K562 (cell line): ENCODE data around the gene MBD5. TPM values are rescaled to one million over a fixed set of nuclear protein-coding genes. Genes with fewer than 3 reads are reported as not detected.

Experiments used
- ATAC-seq: fragments of 200-7000 bp; cut with Tn5 transposase; 3 replicates; pipeline ENCODE4 v1.9.1; 2020; ENCODE audit warnings: moderate library complexity
- BruUV-seq: library from RNA; stranded (reverse); fragments of 400-500 nt; replicated peaks from 2 replicates; lab custom pipeline; 2021; lab: Mats Ljungman, UMichigan
- CTCF ChIA-PET: fragments of 300-600 bp; formaldehyde crosslinking; extraction: SDS; loops from one replicate; lab custom pipeline; 2021; ENCODE audit warnings: low intra/inter-chr PET ratio; lab: Yijun Ruan, JAX
- POLR2A ChIA-PET: fragments of 300-600, 350-650 bp; sonication (Branson Sonifier 250); formaldehyde crosslinking; extraction: SDS; loops from one replicate; lab custom pipeline; 2021; ENCODE audit warnings: antibody characterized with exemption, inconsistent platforms; lab: Yijun Ruan, JAX
- DNase-seq, 4 experiments: peaks; one replicate each; pipeline versions ENCODE4 v3.0.0 to v3.0.0-alpha.2; 2011 to 2018; ENCODE audit warnings: low spot score in 3 of 4, mixed read lengths in 3 of 4; ENCODE audit errors: extremely low read depth in 1 of 4
- FAIRE-seq: peaks from 2 replicates; lab custom pipeline; 2011; peaks lifted over from hg19 to GRCh38; lab: Jason Lieb, UNC
- H2AFZ ChIP-seq: 2 replicates; pipeline ENCODE4 v1.6.0; 2011; ENCODE audit warnings: low read depth, low read length, control low read depth, inconsistent platforms
- H3K27ac ChIP-seq: fragments of 200-600 bp; 3 replicates; pipeline ENCODE4 v1.8.0; 2011; ENCODE audit warnings: low read depth, mild to moderate bottlenecking, control low read depth, inconsistent platforms, low read length, moderate library complexity, mixed read lengths; ENCODE audit errors: extremely low read depth
- H3K27me3 ChIP-seq, 2 experiments: fragments of 300-600 bp in 1 of 2; 2 replicates in 1 of 2; 3 replicates in 1 of 2; pipeline versions ENCODE4 v1.6.0 to v1.8.0; 2011; ENCODE audit warnings: inconsistent platforms in 2 of 2, low read length in 2 of 2, mild to moderate bottlenecking in 1 of 2, mixed read lengths in 1 of 2, moderate library complexity in 1 of 2; ENCODE audit not compliant: control insufficient read depth in 2 of 2, insufficient read depth in 2 of 2
- H3K36me3 ChIP-seq: fragments of 300-600 bp; 3 replicates; pipeline ENCODE4 v1.8.0; 2011; ENCODE audit warnings: mild to moderate bottlenecking, low read length, inconsistent platforms; ENCODE audit not compliant: control insufficient read depth, insufficient read depth
- H3K4me1 ChIP-seq, 2 experiments: fragments of 200-600 bp in 1 of 2; replicated peaks in 1 of 2; 2 replicates in 1 of 2; 3 replicates in 1 of 2; pipeline versions ENCODE4 v1.5.1 to v1.8.0; 2011; ENCODE audit warnings: inconsistent platforms in 2 of 2, low read length in 2 of 2, mild to moderate bottlenecking in 1 of 2, mixed read lengths in 1 of 2, moderate library complexity in 1 of 2; ENCODE audit not compliant: control insufficient read depth in 2 of 2, insufficient read depth in 2 of 2
- H3K4me2 ChIP-seq: 2 replicates; pipeline ENCODE4 v1.6.1; 2011; ENCODE audit warnings: low read length, control low read depth, inconsistent platforms, mixed read lengths; ENCODE audit not compliant: insufficient read depth
- H3K4me3 ChIP-seq: fragments of 200-600 bp; sonication (generic), shearing (Covaris generic); 2 replicates; pipeline ENCODE4 v1.5.1; 2016; ENCODE audit warnings: control low read depth, inconsistent platforms
- H3K79me2 ChIP-seq: fragments of 200-600 bp; 3 replicates; pipeline ENCODE4 v1.8.0; 2011; ENCODE audit warnings: low read length, inconsistent platforms; ENCODE audit not compliant: control insufficient read depth, insufficient read depth
- H3K9ac ChIP-seq, 2 experiments: 2 replicates each; pipeline versions ENCODE4 v1.6.0 to v1.6.1; 2011; ENCODE audit warnings: low read depth in 2 of 2, low read length in 2 of 2, control low read depth in 1 of 2, inconsistent platforms in 1 of 2, mild to moderate bottlenecking in 1 of 2, mixed read lengths in 1 of 2; ENCODE audit not compliant: insufficient read depth in 1 of 2
- H3K9me1 ChIP-seq: one replicate; pipeline ENCODE4 v1.6.0; 2011; ENCODE audit warnings: inconsistent platforms, mild to moderate bottlenecking, low read length, moderate library complexity; ENCODE audit not compliant: control insufficient read depth, insufficient read depth
- H3K9me3 ChIP-seq: replicated peaks from 2 replicates; pipeline ENCODE4 v1.5.1; 2011; ENCODE audit warnings: low read depth, low read length, inconsistent platforms; ENCODE audit not compliant: control insufficient read depth, insufficient read depth
- H4K20me1 ChIP-seq: replicated peaks from 2 replicates; pipeline ENCODE4 v1.6.1; 2011; ENCODE audit warnings: low read length, inconsistent platforms, mixed read lengths; ENCODE audit not compliant: control insufficient read depth, insufficient read depth
- ATF3 ChIP-seq, 2 experiments: fragments of 450-650 bp in 1 of 2; sonication (generic) in 1 of 2; formaldehyde crosslinking in 1 of 2; IDR thresholded peaks in 1 of 2; conservative IDR thresholded peaks in 1 of 2; 2 replicates each; pipeline versions ENCODE4 v1.6.1 to v1.8.1; 2016 to 2023; ENCODE audit warnings: mild to moderate bottlenecking in 2 of 2, moderate library complexity in 2 of 2, inconsistent platforms in 1 of 2, missing genetic modification reagents in 1 of 2
- HDAC1 ChIP-seq, 2 experiments: fragments of 450-650 bp; IDR thresholded peaks; 2 replicates each; pipeline ENCODE4 v1.6.1; 2016 to 2017; ENCODE audit warnings: inconsistent platforms in 1 of 2, mild to moderate bottlenecking in 1 of 2, moderate library complexity in 1 of 2
- HDAC6 ChIP-seq: IDR thresholded peaks from 2 replicates; pipeline ENCODE4 v1.6.1; 2012; ENCODE audit warnings: low read depth, mild to moderate bottlenecking, control low read depth, inconsistent platforms, low read length, moderate library complexity
- HMG20A ChIP-seq: fragments of 450-650 bp; formaldehyde crosslinking; conservative IDR thresholded peaks from 2 replicates; pipeline ENCODE4 v1.4.0; 2020; ENCODE audit warnings: mild to moderate bottlenecking, mixed read lengths
- HMG20B ChIP-seq: fragments of 250-450 bp; sonication (Bioruptor Pico); IDR thresholded peaks from 2 replicates; pipeline ENCODE4 v1.5.0; 2021; ENCODE audit warnings: mild to moderate bottlenecking
- KAT2B ChIP-seq: IDR thresholded peaks from one replicate; pipeline ENCODE4 v1.6.1; 2012; ENCODE audit warnings: low read depth, mild to moderate bottlenecking, control low read depth, inconsistent platforms, low read length, moderate library complexity
- SOX6 ChIP-seq: fragments of 450-650 bp; IDR thresholded peaks from 2 replicates; pipeline ENCODE4 v1.6.1; 2014; ENCODE audit warnings: mild to moderate bottlenecking
- STAT5B ChIP-seq: fragments of 250-450 bp; sonication (Bioruptor Pico); IDR thresholded peaks from 2 replicates; pipeline ENCODE4 v1.8.0; 2021; ENCODE audit warnings: mild to moderate bottlenecking, inconsistent platforms
- WGBS: fragments of 100-300 bp; shearing (Covaris generic); methylation state at CpG from one replicate; pipeline ENCODE4 v1.1.6; 2016; ENCODE audit warnings: low coverage, mixed read lengths; ENCODE audit not compliant: insufficient coverage; ENCODE audit errors: missing lambda C conversion rate; 5-methylcytosine and 5-hydroxymethylcytosine counted together
- in situ Hi-C: fragments of 300-500 bp; cut with MboI; formaldehyde crosslinking; loops from 4 replicates; pipeline ENCODE4 v1.15.0; 2018; ENCODE audit warnings: inconsistent platforms, mixed read lengths
- intact Hi-C: fragments of 100-400 bp; cut with micrococcal nuclease; formaldehyde crosslinking; loops from 2 replicates; pipeline ENCODE4 v1.14.2; 2022
- polyA plus RNA-seq, 8 experiments: library from polyadenylated mRNA; depleted of rRNA in 4 of 8; stranded (reverse) in 5 of 8; unstranded in 3 of 8; fragments of >200 nt; fragmentation: Nextera tagmentation in 2 of 8; fragmentation: Illumina TruSeq in 1 of 8; extraction: Ambion mirVana in 2 of 8; extraction: Trizol in 1 of 8; gene quantifications; 2 replicates each; pipeline versions ENCODE4 v1.2.1 to v1.2.3, GENCODE V29; 2011 to 2014; ENCODE audit warnings: inconsistent platforms in 1 of 8, missing spikeins in 1 of 8
- total RNA-seq, 7 experiments: library from RNA; depleted of rRNA in 6 of 7; stranded (reverse); fragments of >200 nt in 6 of 7; fragmentation: Illumina TruSeq in 2 of 7; extraction: Trizol in 2 of 7; gene quantifications; 2 replicates each; pipeline versions ENCODE4 v1.2.1 to v1.2.3, GENCODE V29; 2011 to 2021; ENCODE audit warnings: low replicate concordance in 1 of 7

The MBD5 gene
- total and polyA plus RNA-seq, 9 of the 15 experiments (the other 6 are each of a cell fraction or from before 2014, with no cell fraction given), result 3.4 to 14.5 (median 9.0) TPM

DNA sequence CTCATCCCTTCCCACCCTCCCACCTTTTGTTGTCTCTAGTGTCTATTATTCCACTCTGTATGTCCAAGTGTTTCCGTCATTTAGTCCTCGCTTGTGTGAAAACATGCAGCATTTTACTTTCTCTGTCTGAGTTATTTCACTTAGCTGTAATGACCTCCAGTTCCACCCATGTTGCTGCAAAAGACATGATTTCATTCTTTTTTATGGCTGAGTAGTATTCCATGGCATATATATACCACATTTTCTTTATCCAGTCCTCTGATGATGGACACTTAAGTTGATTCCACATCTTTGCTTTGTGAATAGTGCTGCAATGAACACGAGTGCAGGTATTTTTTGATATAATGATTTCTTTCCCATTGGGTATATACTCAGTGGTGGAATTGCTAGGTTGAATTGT, 296.7 kb downstream of the MBD5 start:
- ATAC-seq, result no peak
- Histone ChIP-seq H3K27ac (no peak overlapping the region), H3K9me3 (no peaks in the 10 kb centered on the region), H3K36me3 (no peaks in the 10 kb centered on the region), H3K79me2 (no peaks in the 10 kb centered on the region), H3K27me3 (no peaks in the 10 kb centered on the region), H3K9ac (no peak overlapping the region), H4K20me1 (no peaks in the 10 kb centered on the region), H3K9me1 (no peaks in the 10 kb centered on the region), H3K4me3 (no peak overlapping the region), H2AFZ (no peak overlapping the region), H3K4me1 (no peaks in the 10 kb centered on the region), H3K4me2 (no peak overlapping the region)
- no peak for FAIRE-seq
- ChIA-PET CTCF (no interaction called here), POLR2A (no interaction called here)
- intact Hi-C loops, result no loop called here
- in situ Hi-C loops, result no loop called here
- TF ChIP-seq KAT2B (no peak), STAT5B (CRISPR knock-in tag) (no peak), HDAC6 (no peak), HMG20A (CRISPR knock-in tag) (no peak), HDAC1 (IDR thresholded peaks at IDR 0.05) (no peak), SOX6 (no peak), HMG20B (CRISPR knock-in tag) (no peak), ATF3 (IDR thresholded peaks at IDR 0.05) (no peak), ATF3 (CRISPR knock-in tag; conservative IDR thresholded peaks at IDR 0.05) (no peak)
- DNase-seq, result no peak
- 0% methylated on average over 3 of the region's 3 CpGs for WGBS
- no TSS peak for BruUV-seq
